Bladder microvascular endothelial cell (primary cell): ENCODE measurements around the gene ZG16B. TPM values are rescaled to one million over a fixed set of nuclear protein-coding genes. Genes with fewer than 3 reads are reported as not detected.

Source experiments
- total RNA-seq: library from RNA; depleted of rRNA; stranded (reverse); fragments of >200 nt; gene quantifications from 2 replicates; pipeline ENCODE4 v1.2.3, GENCODE V29; 2014

The ZG16B gene
- total RNA-seq, result 0.44 and 0.65 TPM in 2 replicates

GRCh38 chr16:2829501-2830354 is at the start of gene ZG16B:
Gene ZG16B, plus strand, starts transcription at chr16:2830303. Its CDS starts 139 bp downstream, at chr16:2830442.

DNA sequence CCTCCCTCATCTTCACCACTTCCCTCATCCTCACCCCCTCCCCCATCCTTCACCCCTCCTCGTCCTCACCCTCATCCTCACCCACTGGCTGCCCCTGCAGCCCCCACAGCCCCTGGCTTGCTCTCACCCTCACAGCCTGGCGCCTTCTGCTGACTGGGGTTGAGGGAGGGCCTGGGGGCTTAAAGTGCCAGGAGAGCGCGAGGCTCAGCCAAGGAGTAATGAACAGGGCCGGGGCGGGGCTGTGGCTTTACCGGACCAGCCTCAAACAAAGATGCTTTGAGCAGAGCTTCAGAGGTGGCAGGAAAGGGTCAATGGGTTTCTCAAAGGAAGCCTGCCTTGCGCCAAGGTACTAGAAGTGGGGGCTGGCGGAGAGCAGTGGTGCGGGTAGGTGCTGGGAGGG is 42.7 kb upstream of the ZG16B start, which contains the start of gene PRSS33:
Gene PRSS33, minus strand, starts transcription at position 155 of the 400 bp plus-strand sequence. CDS start 1,013 bp downstream, outside the sequence.

GRCh38 chr16:2816751-2817339 is 13.3 kb upstream of the ZG16B start, which contains the start of gene PRSS21:
Gene PRSS21, plus strand, starts transcription at chr16:2817237. Its CDS starts 32 bp downstream, at chr16:2817269.

DNA sequence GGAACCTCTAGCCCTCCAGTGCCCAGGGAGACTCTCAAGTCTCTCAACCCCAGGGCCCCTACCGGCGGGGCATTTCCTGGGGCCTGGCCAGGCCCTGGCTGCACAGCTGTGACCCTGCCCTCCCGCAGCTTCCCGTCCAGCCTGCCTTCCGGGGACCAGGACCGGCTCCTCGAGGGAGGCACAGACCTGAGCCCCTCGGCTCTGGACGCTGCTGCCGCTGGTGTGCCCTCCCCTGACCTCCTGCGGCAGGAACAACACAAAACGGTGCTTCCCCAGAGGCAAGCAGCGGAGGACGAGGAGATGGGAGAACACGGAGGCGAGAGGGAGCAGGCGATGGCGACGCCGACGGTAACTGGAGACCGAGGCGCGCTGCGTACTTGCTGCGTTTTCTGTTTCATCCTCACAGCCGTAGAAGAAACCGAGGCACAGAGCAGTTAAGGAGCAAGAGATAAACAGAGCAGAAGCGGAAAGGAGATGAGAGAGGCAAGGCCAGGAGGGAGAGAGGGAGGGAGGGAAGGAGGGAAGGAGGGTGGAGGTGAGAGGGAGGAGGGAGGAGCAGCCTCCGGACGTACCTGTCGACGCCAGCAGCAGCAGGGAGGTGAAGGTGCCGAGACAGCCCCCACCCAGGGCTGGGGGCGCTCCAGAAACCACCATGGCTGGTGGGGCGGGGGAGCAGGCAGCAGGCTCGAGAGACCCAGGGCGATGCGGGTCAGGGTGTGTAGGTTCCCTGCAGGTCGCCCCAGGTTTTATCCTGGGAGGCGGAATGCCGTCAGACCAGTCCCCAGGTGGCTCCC is 27.5 kb downstream of the ZG16B start, which contains the start of gene PRSS22:
Gene PRSS22, minus strand, starts transcription at position 720 of the 794 bp plus-strand sequence. Its CDS starts 66 bp downstream, at position 654.

Other genes starting within 250 kb of the ZG16B start
- 21.2 and 24.5 TPM in 2 replicates for gene KCTD5, start 147.8 kb upstream of the ZG16B start, total RNA-seq
- 0.16 and 0.19 TPM in 2 replicates for gene PRSS27, start 110.1 kb upstream of the ZG16B start, total RNA-seq
- gene SRRM2, start 77.7 kb upstream of the ZG16B start, total RNA-seq, result 25.3 and 76.9 TPM in 2 replicates
- 227 and 361 TPM in 2 replicates for gene ELOB, start 53.0 kb upstream of the ZG16B start, total RNA-seq
- not detected in 2 replicates for gene PRSS33, start 42.7 kb upstream of the ZG16B start, total RNA-seq
- not detected in 2 replicates for gene PRSS41, start 31.8 kb upstream of the ZG16B start, total RNA-seq
- gene PRSS21, start 13.1 kb upstream of the ZG16B start, total RNA-seq, result 0.32 and 1.7 TPM in 2 replicates
- gene PRSS22, start 27.9 kb downstream of the ZG16B start, total RNA-seq, result not detected in 2 replicates
- gene FLYWCH2, start 52.9 kb downstream of the ZG16B start, total RNA-seq, result 32.2 and 59.3 TPM in 2 replicates
- 31.2 and 36.3 TPM in 2 replicates for gene FLYWCH1, start 81.6 kb downstream of the ZG16B start, total RNA-seq
- not detected in 2 replicates for gene KREMEN2, start 134.0 kb downstream of the ZG16B start, total RNA-seq
- gene PAQR4, start 139.0 kb downstream of the ZG16B start, total RNA-seq, result 11.3 and 13.3 TPM in 2 replicates
- gene PKMYT1, start 150.1 kb downstream of the ZG16B start, total RNA-seq, result 5.0 and 6.6 TPM in 2 replicates
- not detected in 2 replicates for gene CLDN9, start 182.6 kb downstream of the ZG16B start, total RNA-seq
- 0.25 TPM in 1 of 2 replicates, not detected in the other for gene CLDN6, start 187.9 kb downstream of the ZG16B start, total RNA-seq
- 61.0 and 186 TPM in 2 replicates for gene TNFRSF12A, start 190.1 kb downstream of the ZG16B start, total RNA-seq
- gene HCFC1R1, start 193.6 kb downstream of the ZG16B start, total RNA-seq, result 3.8 and 6.0 TPM in 2 replicates
- gene THOC6, start 193.7 kb downstream of the ZG16B start, total RNA-seq, result 18.6 and 24.1 TPM in 2 replicates
- gene BICDL2, start 206.6 kb downstream of the ZG16B start, total RNA-seq, result not detected in 2 replicates
- under 0.01 and 0.06 TPM in 2 replicates for gene MMP25, start 216.3 kb downstream of the ZG16B start, total RNA-seq
- gene IL32, start 235.3 kb downstream of the ZG16B start, total RNA-seq, result 105 and 319 TPM in 2 replicates